Fibroblast of mammary gland (primary cell): Measurements from ENCODE around the gene PLCH1.

Experiments used
- DNase-seq: peaks from one replicate; pipeline ENCODE4 v3.0.0-alpha.2; 2010; ENCODE audit warnings: low read depth
- H3K4me3 ChIP-seq: 2 replicates; pipeline ENCODE4 v1.5.1; 2011; ENCODE audit warnings: low read depth, mild to moderate bottlenecking, low read length, moderate library complexity; ENCODE audit not compliant: control insufficient read depth
- CTCF ChIP-seq: conservative IDR thresholded peaks from 2 replicates; pipeline ENCODE4 v1.5.1; 2011; ENCODE audit warnings: low read depth, low read length, inconsistent platforms; ENCODE audit not compliant: control insufficient read depth, insufficient read depth

Gene PLCH1

DNA sequence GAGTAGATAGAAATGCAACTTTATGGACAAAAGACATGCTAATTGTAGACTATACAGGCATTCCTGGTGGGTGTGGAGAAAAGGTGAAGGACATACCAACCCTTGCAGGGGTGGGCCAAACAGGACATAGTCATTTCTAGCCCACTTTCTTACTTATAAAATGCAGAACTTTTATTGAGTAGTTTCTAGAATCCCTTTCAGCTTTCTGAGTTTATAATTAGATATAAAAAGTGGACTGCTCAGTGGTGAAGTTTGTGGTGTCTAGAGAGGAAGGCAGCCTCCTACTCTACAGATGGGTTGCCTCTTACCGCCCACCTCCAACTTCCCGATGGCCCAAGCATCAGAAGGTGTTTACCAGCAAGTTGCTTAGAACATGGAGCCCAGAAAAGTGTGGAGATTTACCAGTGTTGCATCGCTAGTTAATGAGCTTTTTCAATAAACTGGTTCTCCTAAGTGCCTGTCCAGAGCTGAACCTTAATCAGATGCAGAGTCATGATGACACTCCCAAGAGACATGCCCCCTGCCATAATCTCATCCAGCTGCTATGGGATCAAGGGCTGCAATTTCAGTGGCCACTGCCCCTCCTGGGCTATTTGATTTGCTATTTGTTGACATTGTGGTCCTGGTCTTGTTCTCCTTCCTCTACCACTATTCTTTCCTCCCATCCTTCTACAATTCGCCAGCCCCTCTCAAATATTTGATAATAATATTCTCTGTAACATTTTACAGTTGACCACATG, 373.9 kb downstream of the PLCH1 start:
- DNase-seq = no peak
- no peak for TF ChIP-seq CTCF
- H3K4me3 ChIP-seq = no peak overlapping the region

- TF ChIP-seq CTCF = no peak
- DNase-seq = no peak
- no peak overlapping the region for H3K4me3 ChIP-seq
Observed at GRCh38 chr3:155370198-155370597, 374.7 kb downstream of the PLCH1 start.

DNA sequence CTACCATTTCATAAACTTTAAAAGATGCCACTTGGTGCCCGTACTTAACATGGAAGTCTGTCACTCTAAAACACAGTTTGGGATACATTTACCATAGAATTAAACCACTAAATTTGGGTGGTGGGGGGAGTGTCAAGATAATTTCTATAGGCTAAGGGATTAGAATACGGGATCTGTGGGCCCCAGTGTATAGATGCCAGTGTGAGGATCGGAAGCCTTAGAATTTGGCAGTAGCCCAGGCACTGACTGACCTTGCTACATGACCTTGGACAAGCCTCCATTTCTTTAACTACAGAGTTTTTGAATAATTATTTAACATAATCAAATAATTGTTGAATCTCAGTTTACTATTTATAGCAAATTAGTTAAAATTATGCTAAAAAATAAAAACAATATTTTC, 375.1 kb downstream of the PLCH1 start:
- no peak overlapping the region for H3K4me3 ChIP-seq
- TF ChIP-seq CTCF = no peak
- DNase-seq = no peak

- TF ChIP-seq CTCF = no peak
- no peak for DNase-seq
- H3K4me3 ChIP-seq = no peak overlapping the region
Observed at GRCh38 chr3:155369244-155369643, 375.6 kb downstream of the PLCH1 start.

DNA sequence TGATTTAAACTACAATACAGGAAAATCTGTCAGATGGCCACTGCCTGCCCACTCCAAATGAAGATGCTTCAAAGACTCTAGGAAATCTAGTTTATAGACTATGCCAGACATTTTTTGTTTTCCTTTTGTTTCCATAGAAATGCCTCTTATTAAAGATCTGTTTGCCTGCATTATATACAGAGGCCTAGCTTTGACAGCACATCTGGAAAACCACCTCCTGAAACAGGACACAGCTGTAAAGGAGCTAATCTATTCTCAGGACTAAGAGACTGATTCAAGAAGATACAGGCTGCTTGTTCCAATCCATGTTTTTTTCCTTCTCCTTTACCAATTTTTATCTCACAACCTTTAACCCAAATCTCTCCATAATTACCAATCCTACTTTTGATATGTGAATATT, 376.1 kb downstream of the PLCH1 start:
- no peak for TF ChIP-seq CTCF
- no peak for DNase-seq
- no peak overlapping the region for H3K4me3 ChIP-seq

GRCh38 chr3:155367506-155367905, 377.4 kb downstream of the PLCH1 start:
- TF ChIP-seq CTCF = no peak
- no peak overlapping the region for H3K4me3 ChIP-seq
- no peak for DNase-seq
